Keratinocyte (primary cell): Measurements from ENCODE around the gene HRAS. TPM values are rescaled to one million over a fixed set of nuclear protein-coding genes. Genes with fewer than 3 reads are reported as not detected.

Experiments used
- DNase-seq: peaks from one replicate; pipeline ENCODE4 v3.0.0-alpha.2; 2011; ENCODE audit warnings: low read depth, missing footprints, low spot score
- FAIRE-seq: peaks from 2 replicates; lab custom pipeline; 2011; peaks lifted over from hg19 to GRCh38; lab: Jason Lieb, UNC
- H2AFZ ChIP-seq: 2 replicates; pipeline ENCODE4 v1.6.0; 2012; ENCODE audit warnings: low read length, control low read depth, inconsistent platforms; ENCODE audit not compliant: control insufficient read depth
- H3K27ac ChIP-seq: 2 replicates; pipeline ENCODE4 v1.5.1; 2011; ENCODE audit warnings: low read length; ENCODE audit not compliant: control insufficient read depth, insufficient read depth
- H3K27me3 ChIP-seq: 3 replicates; pipeline ENCODE4 v1.6.0; 2011; ENCODE audit warnings: low read length; ENCODE audit not compliant: control insufficient read depth, insufficient read depth; ENCODE audit errors: extremely low read depth
- H3K36me3 ChIP-seq, 2 experiments: 2 replicates in 1 of 2; 3 replicates in 1 of 2; pipeline ENCODE4 v1.5.1; 2011; ENCODE audit warnings: low read length in 2 of 2, mild to moderate bottlenecking in 1 of 2; ENCODE audit not compliant: control insufficient read depth in 2 of 2, insufficient read depth in 2 of 2; ENCODE audit errors: extremely low read depth in 1 of 2
- H3K4me1 ChIP-seq: 3 replicates; pipeline ENCODE4 v1.5.1; 2011; ENCODE audit warnings: low read length; ENCODE audit not compliant: control insufficient read depth, insufficient read depth; ENCODE audit errors: extremely low read depth
- H3K4me2 ChIP-seq: 3 replicates; pipeline ENCODE4 v1.6.0; 2011; ENCODE audit warnings: low read depth, low read length; ENCODE audit not compliant: control insufficient read depth, insufficient read depth; ENCODE audit errors: extremely low read depth
- H3K4me3 ChIP-seq, 3 experiments: fragments of 200-600 bp in 1 of 3; sonication (generic) in 1 of 3; 2 replicates in 2 of 3; 3 replicates in 1 of 3; pipeline ENCODE4 v1.5.1; 2011 to 2016; ENCODE audit warnings: low read length in 3 of 3, mild to moderate bottlenecking in 3 of 3, control low read depth in 2 of 3, inconsistent platforms in 1 of 3, low read depth in 1 of 3, mixed read lengths in 1 of 3, mixed run types in 1 of 3, moderate library complexity in 1 of 3; ENCODE audit not compliant: control insufficient read depth in 2 of 3, insufficient read depth in 2 of 3; ENCODE audit errors: extremely low read depth in 1 of 3
- H3K79me2 ChIP-seq: 2 replicates; pipeline ENCODE4 v1.6.0; 2012; ENCODE audit warnings: low read length; ENCODE audit not compliant: control insufficient read depth, insufficient read depth
- H3K9ac ChIP-seq: 3 replicates; pipeline ENCODE4 v1.6.0; 2011; ENCODE audit warnings: low read length; ENCODE audit not compliant: control insufficient read depth, insufficient read depth; ENCODE audit errors: extremely low read depth
- H3K9me1 ChIP-seq: 3 replicates; pipeline ENCODE4 v1.6.0; 2011; ENCODE audit warnings: low read length; ENCODE audit not compliant: control insufficient read depth, insufficient read depth; ENCODE audit errors: extremely low read depth
- H3K9me3 ChIP-seq: 2 replicates; pipeline ENCODE4 v1.5.1; 2012; ENCODE audit warnings: low read depth, low read length; ENCODE audit not compliant: control insufficient read depth
- H4K20me1 ChIP-seq: 3 replicates; pipeline ENCODE4 v1.6.0; 2011; ENCODE audit warnings: low read length; ENCODE audit not compliant: control insufficient read depth, insufficient read depth; ENCODE audit errors: extremely low read depth
- EZH2 ChIP-seq: IDR thresholded peaks from one replicate; pipeline ENCODE4 v1.6.1; 2012; ENCODE audit warnings: inconsistent platforms, mild to moderate bottlenecking, low read length, moderate library complexity
- dilution Hi-C: fragments of 300-500 bp; cut with MboI; formaldehyde crosslinking; loops from one replicate; pipeline ENCODE4 v1.7.0; 2020; ENCODE audit warnings: low sequenced_read_pairs; ENCODE audit not compliant: extremely low pct_ligation_motif_present
- polyA plus RNA-seq, 5 experiments: library from polyadenylated mRNA; depleted of rRNA in 3 of 5; stranded (reverse) in 3 of 5; stranded (forward) in 1 of 5; unstranded in 1 of 5; fragments of >200 nt; gene quantifications; 1 replicate in 1 of 5; 2 replicates in 3 of 5; 3 replicates in 1 of 5; pipeline versions ENCODE4 v1.2.1 to v1.2.3, GENCODE V29; 2011 to 2012; ENCODE audit warnings: missing spikeins in 2 of 5, low read depth in 1 of 5, low replicate concordance in 1 of 5
- TF ChIP-seq, protein P1 (sequence below), 3 experiments: IDR thresholded peaks in 1 of 3; conservative IDR thresholded peaks in 1 of 3; optimal IDR thresholded peaks in 1 of 3; 2 replicates in 2 of 3; 3 replicates in 1 of 3; pipeline versions ENCODE3 to v1.5.1; 2011; ENCODE audit warnings: low read length in 3 of 3, mild to moderate bottlenecking in 3 of 3, moderate library complexity in 2 of 3, control low read depth in 1 of 3, inconsistent platforms in 1 of 3; ENCODE audit not compliant: insufficient read depth in 2 of 3; ENCODE audit errors: extremely low read depth in 1 of 3

HRAS gene
- polyA plus RNA-seq, 1 donor (not counting 4 experiments of a cell fraction or from before 2014, with no cell fraction given), result 112 TPM

DNA sequence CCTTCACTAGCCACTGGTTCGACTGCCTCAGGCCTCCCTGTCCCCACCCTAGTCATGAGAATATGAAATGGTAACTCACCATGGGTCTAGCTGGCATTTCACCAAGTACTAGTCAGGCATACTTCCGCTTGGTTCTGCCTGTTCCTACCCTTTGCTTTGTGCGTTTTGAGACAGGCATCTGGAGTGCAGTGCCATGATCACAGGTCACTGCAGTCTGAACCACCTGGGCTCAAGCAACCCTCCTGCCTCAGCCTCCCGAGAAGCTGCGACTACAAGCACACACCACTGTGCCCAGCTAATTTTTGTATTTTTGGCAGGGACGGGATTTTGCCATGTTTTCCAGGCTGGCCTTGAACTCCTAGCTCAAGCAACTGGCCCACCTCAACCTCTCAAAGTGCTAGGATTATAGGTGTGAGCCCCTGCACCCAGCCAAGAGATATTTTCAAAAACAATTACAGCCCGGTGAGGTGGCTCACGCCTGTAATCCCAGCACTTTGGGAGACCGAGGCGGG is 14.1 kb downstream of the HRAS start:
- Histone ChIP-seq H3K9me1 (no peaks in the 10 kb centered on the region), H3K4me3 (no peak overlapping the region), H2AFZ (no peak overlapping the region), H3K36me3 (no peaks in the 10 kb centered on the region), H3K9ac (no peak overlapping the region), H3K4me1 (peaks cover 3% of the 10 kb centered on the region), H3K27me3 (no peaks in the 10 kb centered on the region), H3K4me2 (no peak overlapping the region), H4K20me1 (no peaks in the 10 kb centered on the region), H3K79me2 (no peaks in the 10 kb centered on the region), H3K9me3 (peaks cover 3% of the 10 kb centered on the region), H3K27ac (no peak overlapping the region)
- dilution Hi-C loops, result no loop called here
- no peak for TF ChIP-seq EZH2
- TF ChIP-seq, protein P1, sequence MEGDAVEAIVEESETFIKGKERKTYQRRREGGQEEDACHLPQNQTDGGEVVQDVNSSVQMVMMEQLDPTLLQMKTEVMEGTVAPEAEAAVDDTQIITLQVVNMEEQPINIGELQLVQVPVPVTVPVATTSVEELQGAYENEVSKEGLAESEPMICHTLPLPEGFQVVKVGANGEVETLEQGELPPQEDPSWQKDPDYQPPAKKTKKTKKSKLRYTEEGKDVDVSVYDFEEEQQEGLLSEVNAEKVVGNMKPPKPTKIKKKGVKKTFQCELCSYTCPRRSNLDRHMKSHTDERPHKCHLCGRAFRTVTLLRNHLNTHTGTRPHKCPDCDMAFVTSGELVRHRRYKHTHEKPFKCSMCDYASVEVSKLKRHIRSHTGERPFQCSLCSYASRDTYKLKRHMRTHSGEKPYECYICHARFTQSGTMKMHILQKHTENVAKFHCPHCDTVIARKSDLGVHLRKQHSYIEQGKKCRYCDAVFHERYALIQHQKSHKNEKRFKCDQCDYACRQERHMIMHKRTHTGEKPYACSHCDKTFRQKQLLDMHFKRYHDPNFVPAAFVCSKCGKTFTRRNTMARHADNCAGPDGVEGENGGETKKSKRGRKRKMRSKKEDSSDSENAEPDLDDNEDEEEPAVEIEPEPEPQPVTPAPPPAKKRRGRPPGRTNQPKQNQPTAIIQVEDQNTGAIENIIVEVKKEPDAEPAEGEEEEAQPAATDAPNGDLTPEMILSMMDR (optimal IDR thresholded peaks at IDR 0.05 in 1 of 3, IDR thresholded peaks at IDR 0.05 in 1 of 3, conservative IDR thresholded peaks at IDR 0.05 in 1 of 3; ENCODE audit: extremely low read depth in 1 of 3, insufficient read depth in 2 of 3, low read length in 3 of 3), result no peak
- no peak for FAIRE-seq
- no peak for DNase-seq

DNA sequence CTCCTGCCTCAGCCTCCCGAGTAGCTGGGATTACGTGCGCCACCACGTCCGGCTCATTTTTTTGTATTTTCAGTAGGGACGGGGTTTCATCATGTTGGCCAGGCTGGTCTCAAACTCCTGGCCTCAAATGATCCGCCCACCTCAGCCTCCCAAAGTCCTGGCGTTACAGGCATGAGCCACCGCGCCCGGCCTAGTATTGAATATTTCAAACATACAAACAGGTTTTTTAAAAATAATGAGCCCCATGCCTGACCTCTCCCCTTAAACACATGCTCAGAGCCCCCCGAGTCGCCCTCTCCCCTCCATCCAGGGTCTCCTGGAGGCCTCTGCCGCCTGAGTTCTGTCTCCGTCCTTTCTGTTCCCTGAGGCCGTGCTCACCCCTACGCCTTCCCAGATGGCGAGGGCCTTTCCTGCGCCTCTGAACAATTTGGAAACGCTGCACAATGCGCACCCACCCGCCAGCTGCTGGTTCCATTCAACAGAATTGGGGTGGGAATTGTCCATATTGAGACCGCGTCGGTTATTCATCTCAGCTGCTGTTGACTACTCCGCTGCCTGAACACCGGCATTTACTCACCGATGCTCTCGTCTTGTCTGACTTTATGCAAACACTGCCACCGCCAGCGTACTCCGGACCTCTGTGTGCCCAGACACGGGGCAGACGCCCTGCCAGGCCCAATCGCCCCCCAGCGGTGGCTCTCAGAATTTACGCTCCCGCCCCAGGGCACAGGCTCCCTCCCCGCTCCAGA is 14.8 kb downstream of the HRAS start:
- peaks cover 3% of the 10 kb centered on the region for H3K9me3 ChIP-seq
- TF ChIP-seq, protein P1 (optimal IDR thresholded peaks at IDR 0.05 in 1 of 3, IDR thresholded peaks at IDR 0.05 in 1 of 3, conservative IDR thresholded peaks at IDR 0.05 in 1 of 3; ENCODE audit: extremely low read depth in 1 of 3, insufficient read depth in 2 of 3, low read length in 3 of 3), result peak in 1 of 3 experiments; percentile 24
- TF ChIP-seq EZH2, result no peak
- no peaks in the 10 kb centered on the region for H3K9me1 ChIP-seq
- H3K4me3 ChIP-seq, result no peak overlapping the region
- no peak overlapping the region for H3K9ac ChIP-seq
- no peak overlapping the region for H3K4me2 ChIP-seq
- H3K79me2 ChIP-seq, result no peaks in the 10 kb centered on the region
- no peak overlapping the region for H2AFZ ChIP-seq
- no peak for DNase-seq
- H3K4me1 ChIP-seq, result peaks cover 8% of the 10 kb centered on the region
- FAIRE-seq, result no peak
- H3K27me3 ChIP-seq, result no peaks in the 10 kb centered on the region
- dilution Hi-C loops, result no loop called here
- H3K27ac ChIP-seq, result no peak overlapping the region
- H3K36me3 ChIP-seq, result no peaks in the 10 kb centered on the region
- H4K20me1 ChIP-seq, result no peaks in the 10 kb centered on the region
